ENCODE data around the gene CA10.

The CA10 gene

GRCh38 chr17:51651513-51652298 lies 506.8 kb downstream of the CA10 start:
- no peaks in the 10 kb centered on the region for H3K79me2 ChIP-seq (ENCODE audit: insufficient read depth, low read depth)

DNA sequence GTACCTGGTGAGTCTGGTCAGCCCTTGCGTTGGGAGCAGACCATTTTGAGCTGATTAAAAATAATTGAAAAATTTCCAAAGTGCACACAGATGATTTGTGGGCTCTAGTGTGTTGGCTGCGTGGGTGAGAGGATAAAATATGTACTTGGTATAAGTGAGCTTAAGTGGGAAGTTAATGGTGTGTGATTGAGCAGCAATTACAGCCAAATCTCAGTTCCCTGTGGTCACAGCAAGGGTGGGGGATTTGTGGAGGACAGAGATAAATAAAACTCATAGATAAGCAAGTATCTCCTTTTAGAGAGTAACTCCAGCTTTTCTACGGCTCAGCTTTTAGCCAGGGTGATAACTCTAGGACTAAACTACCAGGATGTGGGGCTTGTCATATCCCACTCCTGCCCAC lies 507.7 kb downstream of the CA10 start:
- no peak overlapping the region for H3K4me3 ChIP-seq (IDR thresholded peaks at IDR 0.05; ENCODE audit: insufficient read depth, low read depth, low read length)
- no peaks in the 10 kb centered on the region for H3K4me1 ChIP-seq (ENCODE audit: low read depth, poor library complexity, severe bottlenecking)
- H3K27ac ChIP-seq, result no peak overlapping the region
- H4K20me1 ChIP-seq (ENCODE audit: insufficient read depth), result no peaks in the 10 kb centered on the region
- TF ChIP-seq, protein P1, sequence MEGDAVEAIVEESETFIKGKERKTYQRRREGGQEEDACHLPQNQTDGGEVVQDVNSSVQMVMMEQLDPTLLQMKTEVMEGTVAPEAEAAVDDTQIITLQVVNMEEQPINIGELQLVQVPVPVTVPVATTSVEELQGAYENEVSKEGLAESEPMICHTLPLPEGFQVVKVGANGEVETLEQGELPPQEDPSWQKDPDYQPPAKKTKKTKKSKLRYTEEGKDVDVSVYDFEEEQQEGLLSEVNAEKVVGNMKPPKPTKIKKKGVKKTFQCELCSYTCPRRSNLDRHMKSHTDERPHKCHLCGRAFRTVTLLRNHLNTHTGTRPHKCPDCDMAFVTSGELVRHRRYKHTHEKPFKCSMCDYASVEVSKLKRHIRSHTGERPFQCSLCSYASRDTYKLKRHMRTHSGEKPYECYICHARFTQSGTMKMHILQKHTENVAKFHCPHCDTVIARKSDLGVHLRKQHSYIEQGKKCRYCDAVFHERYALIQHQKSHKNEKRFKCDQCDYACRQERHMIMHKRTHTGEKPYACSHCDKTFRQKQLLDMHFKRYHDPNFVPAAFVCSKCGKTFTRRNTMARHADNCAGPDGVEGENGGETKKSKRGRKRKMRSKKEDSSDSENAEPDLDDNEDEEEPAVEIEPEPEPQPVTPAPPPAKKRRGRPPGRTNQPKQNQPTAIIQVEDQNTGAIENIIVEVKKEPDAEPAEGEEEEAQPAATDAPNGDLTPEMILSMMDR (conservative IDR thresholded peaks at IDR 0.05; ENCODE audit: low read depth, low read length), result no peak
- H3K9ac ChIP-seq, result no peak overlapping the region
- H3K27me3 ChIP-seq (ENCODE audit: insufficient read depth, low read depth), result no peaks in the 10 kb centered on the region
- H2AFZ ChIP-seq (ENCODE audit: low read depth), result no peak overlapping the region
- no peak overlapping the region for H3K4me2 ChIP-seq
- H3K36me3 ChIP-seq (ENCODE audit: insufficient read depth), result no peaks in the 10 kb centered on the region
- H3K79me2 ChIP-seq (ENCODE audit: insufficient read depth, low read depth), result no peaks in the 10 kb centered on the region

More at GRCh38 chr17:51651513-51652298, 506.8 kb downstream of the CA10 start:
- Histone ChIP-seq H3K36me3 (ENCODE audit: insufficient read depth) (no peaks in the 10 kb centered on the region), H3K27me3 (ENCODE audit: insufficient read depth, low read depth) (no peaks in the 10 kb centered on the region), H2AFZ (ENCODE audit: low read depth) (no peak overlapping the region), H3K27ac (no peak overlapping the region), H3K4me2 (no peak overlapping the region), H3K4me3 (IDR thresholded peaks at IDR 0.05; ENCODE audit: insufficient read depth, low read depth, low read length) (no peak overlapping the region), H3K4me1 (ENCODE audit: low read depth, poor library complexity, severe bottlenecking) (no peaks in the 10 kb centered on the region), H4K20me1 (ENCODE audit: insufficient read depth) (no peaks in the 10 kb centered on the region), H3K9ac (no peak overlapping the region)
- TF ChIP-seq, protein P1 (conservative IDR thresholded peaks at IDR 0.05; ENCODE audit: low read depth, low read length), result no peak

GRCh38 chr17:51650202-51650601 lies 508.3 kb downstream of the CA10 start:
- H3K36me3 ChIP-seq (ENCODE audit: insufficient read depth), result no peaks in the 10 kb centered on the region
- TF ChIP-seq, protein P1 (conservative IDR thresholded peaks at IDR 0.05; ENCODE audit: low read depth, low read length), result no peak
- H3K27ac ChIP-seq, result no peak overlapping the region
- H3K4me2 ChIP-seq, result no peak overlapping the region
- H3K4me1 ChIP-seq (ENCODE audit: low read depth, poor library complexity, severe bottlenecking), result no peaks in the 10 kb centered on the region
- no peak overlapping the region for H3K4me3 ChIP-seq (IDR thresholded peaks at IDR 0.05; ENCODE audit: insufficient read depth, low read depth, low read length)
- no peak overlapping the region for H2AFZ ChIP-seq (ENCODE audit: low read depth)
- H3K27me3 ChIP-seq (ENCODE audit: insufficient read depth, low read depth), result no peaks in the 10 kb centered on the region
- no peaks in the 10 kb centered on the region for H3K79me2 ChIP-seq (ENCODE audit: insufficient read depth, low read depth)
- H4K20me1 ChIP-seq (ENCODE audit: insufficient read depth), result no peaks in the 10 kb centered on the region
- H3K9ac ChIP-seq, result no peak overlapping the region

- Histone ChIP-seq H4K20me1 (ENCODE audit: insufficient read depth) (no peaks in the 10 kb centered on the region), H3K4me3 (IDR thresholded peaks at IDR 0.05; ENCODE audit: insufficient read depth, low read depth, low read length) (no peak overlapping the region), H3K27ac (no peak overlapping the region), H3K4me1 (ENCODE audit: low read depth, poor library complexity, severe bottlenecking) (no peaks in the 10 kb centered on the region), H2AFZ (ENCODE audit: low read depth) (no peak overlapping the region), H3K79me2 (ENCODE audit: insufficient read depth, low read depth) (no peaks in the 10 kb centered on the region), H3K36me3 (ENCODE audit: insufficient read depth) (no peaks in the 10 kb centered on the region), H3K9ac (no peak overlapping the region), H3K27me3 (ENCODE audit: insufficient read depth, low read depth) (no peaks in the 10 kb centered on the region), H3K4me2 (no peak overlapping the region)
- TF ChIP-seq, protein P1 (conservative IDR thresholded peaks at IDR 0.05; ENCODE audit: low read depth, low read length), result no peak
These were observed 510.7 kb downstream of the CA10 start for GRCh38 chr17:51647826-51648225.
